Measurements from ENCODE around the gene ATP8A2. TPM values are rescaled to one million over a fixed set of nuclear protein-coding genes. Genes with fewer than 3 reads are reported as not detected.

Gene ATP8A2
- total RNA-seq, 1 donor from 2014 or later = 1.9 TPM

- no peak for DNase-seq
- no peaks in the 10 kb centered on the region for H3K9me3 ChIP-seq
- no peak for ATAC-seq
- no peaks in the 10 kb centered on the region for H3K4me1 ChIP-seq
- H3K36me3 ChIP-seq = no peaks in the 10 kb centered on the region
- no peak overlapping the region for H3K27ac ChIP-seq
- intact Hi-C loops (cut with DNase I) = no loop called here
- no peak overlapping the region for H3K4me3 ChIP-seq
- TF ChIP-seq, protein P1, sequence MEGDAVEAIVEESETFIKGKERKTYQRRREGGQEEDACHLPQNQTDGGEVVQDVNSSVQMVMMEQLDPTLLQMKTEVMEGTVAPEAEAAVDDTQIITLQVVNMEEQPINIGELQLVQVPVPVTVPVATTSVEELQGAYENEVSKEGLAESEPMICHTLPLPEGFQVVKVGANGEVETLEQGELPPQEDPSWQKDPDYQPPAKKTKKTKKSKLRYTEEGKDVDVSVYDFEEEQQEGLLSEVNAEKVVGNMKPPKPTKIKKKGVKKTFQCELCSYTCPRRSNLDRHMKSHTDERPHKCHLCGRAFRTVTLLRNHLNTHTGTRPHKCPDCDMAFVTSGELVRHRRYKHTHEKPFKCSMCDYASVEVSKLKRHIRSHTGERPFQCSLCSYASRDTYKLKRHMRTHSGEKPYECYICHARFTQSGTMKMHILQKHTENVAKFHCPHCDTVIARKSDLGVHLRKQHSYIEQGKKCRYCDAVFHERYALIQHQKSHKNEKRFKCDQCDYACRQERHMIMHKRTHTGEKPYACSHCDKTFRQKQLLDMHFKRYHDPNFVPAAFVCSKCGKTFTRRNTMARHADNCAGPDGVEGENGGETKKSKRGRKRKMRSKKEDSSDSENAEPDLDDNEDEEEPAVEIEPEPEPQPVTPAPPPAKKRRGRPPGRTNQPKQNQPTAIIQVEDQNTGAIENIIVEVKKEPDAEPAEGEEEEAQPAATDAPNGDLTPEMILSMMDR (IDR thresholded peaks at IDR 0.05) = no peak
- peaks cover 10% of the 10 kb centered on the region for H3K27me3 ChIP-seq
Measured at GRCh38 chr13:25391932-25392331, 20.2 kb downstream of the ATP8A2 start.

- no peak for ATAC-seq
- Histone ChIP-seq H3K4me3 (no peak overlapping the region), H3K27ac (no peak overlapping the region), H3K9me3 (no peaks in the 10 kb centered on the region), H3K4me1 (no peaks in the 10 kb centered on the region), H3K36me3 (no peaks in the 10 kb centered on the region), H3K27me3 (peaks cover 10% of the 10 kb centered on the region)
- intact Hi-C loops (cut with DNase I) = no loop called here
- DNase-seq = no peak
- TF ChIP-seq, protein P1 (IDR thresholded peaks at IDR 0.05) = no peak
Measured at GRCh38 chr13:25394402-25395060, 22.8 kb downstream of the ATP8A2 start.

- Histone ChIP-seq H3K27ac (no peak overlapping the region), H3K27me3 (peaks cover 4% of the 10 kb centered on the region), H3K9me3 (no peaks in the 10 kb centered on the region), H3K36me3 (no peaks in the 10 kb centered on the region), H3K4me3 (no peak overlapping the region), H3K4me1 (no peaks in the 10 kb centered on the region)
- intact Hi-C loops (cut with DNase I) = no loop called here
- DNase-seq (no peak), ATAC-seq (no peak)
- TF ChIP-seq, protein P1 (IDR thresholded peaks at IDR 0.05) = no peak
Measured at GRCh38 chr13:25397763-25398162, 26.0 kb downstream of the ATP8A2 start.

DNA sequence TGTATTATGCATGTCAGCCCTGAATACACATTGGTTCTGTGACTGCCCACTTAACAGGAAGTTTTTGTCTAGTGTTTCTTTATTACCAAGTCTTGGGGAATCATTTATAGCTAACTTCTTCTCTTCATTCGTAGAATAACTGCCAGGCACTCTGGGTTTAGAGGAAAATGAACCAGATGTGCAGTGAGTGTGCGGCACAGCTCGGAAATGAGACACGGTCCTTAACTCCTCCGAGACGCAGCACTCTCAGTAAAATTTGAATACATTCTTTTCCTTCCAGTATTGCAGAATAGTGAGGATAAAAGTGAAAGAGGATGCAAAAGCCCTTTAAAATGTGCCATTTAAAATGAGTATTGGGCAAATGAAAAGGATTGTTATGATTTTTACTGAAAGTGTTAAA, 29.2 kb downstream of the ATP8A2 start:
- TF ChIP-seq, protein P1 (IDR thresholded peaks at IDR 0.05) = no peak
- no peaks in the 10 kb centered on the region for H3K4me1 ChIP-seq
- no peak overlapping the region for H3K4me3 ChIP-seq
- intact Hi-C loops (cut with DNase I) = no loop called here
- H3K9me3 ChIP-seq = no peaks in the 10 kb centered on the region
- H3K27ac ChIP-seq = no peak overlapping the region
- H3K36me3 ChIP-seq = no peaks in the 10 kb centered on the region
- ATAC-seq = no peak
- no peaks in the 10 kb centered on the region for H3K27me3 ChIP-seq
- no peak for DNase-seq

- ATAC-seq (no peak), DNase-seq (no peak)
- Histone ChIP-seq H3K27me3 (no peaks in the 10 kb centered on the region), H3K4me3 (no peak overlapping the region), H3K9me3 (no peaks in the 10 kb centered on the region), H3K36me3 (no peaks in the 10 kb centered on the region), H3K4me1 (no peaks in the 10 kb centered on the region), H3K27ac (no peak overlapping the region)
- intact Hi-C loops (cut with DNase I) = no loop called here
- TF ChIP-seq, protein P1 (IDR thresholded peaks at IDR 0.05) = no peak
Measured at GRCh38 chr13:25401958-25402357, 30.2 kb downstream of the ATP8A2 start.

- Histone ChIP-seq H3K9me3 (no peaks in the 10 kb centered on the region), H3K27ac (no peak overlapping the region), H3K36me3 (no peaks in the 10 kb centered on the region), H3K27me3 (no peaks in the 10 kb centered on the region), H3K4me1 (no peaks in the 10 kb centered on the region), H3K4me3 (no peak overlapping the region)
- no peak for DNase-seq
- intact Hi-C loops (cut with DNase I) = no loop called here
- TF ChIP-seq, protein P1 (IDR thresholded peaks at IDR 0.05) = no peak
- no peak for ATAC-seq
Measured at GRCh38 chr13:25406377-25406776, 34.6 kb downstream of the ATP8A2 start.

Measured in upper lobe of right lung (tissue), 1 donor.